GM19395 (cell line): ENCODE results near the gene PLXNA4.
A peak's percentile ranks its signal among the peaks of the same experiment; 100 is the strongest.

Experiments
- ATAC-seq: cut with Tn5 transposase; IDR thresholded peaks from one replicate; pipeline ENCODE4 v1.9.1; 2021; ENCODE audit warnings: mild to moderate bottlenecking, moderate library complexity; ENCODE audit not compliant: unreplicated experiment

PLXNA4 gene

DNA sequence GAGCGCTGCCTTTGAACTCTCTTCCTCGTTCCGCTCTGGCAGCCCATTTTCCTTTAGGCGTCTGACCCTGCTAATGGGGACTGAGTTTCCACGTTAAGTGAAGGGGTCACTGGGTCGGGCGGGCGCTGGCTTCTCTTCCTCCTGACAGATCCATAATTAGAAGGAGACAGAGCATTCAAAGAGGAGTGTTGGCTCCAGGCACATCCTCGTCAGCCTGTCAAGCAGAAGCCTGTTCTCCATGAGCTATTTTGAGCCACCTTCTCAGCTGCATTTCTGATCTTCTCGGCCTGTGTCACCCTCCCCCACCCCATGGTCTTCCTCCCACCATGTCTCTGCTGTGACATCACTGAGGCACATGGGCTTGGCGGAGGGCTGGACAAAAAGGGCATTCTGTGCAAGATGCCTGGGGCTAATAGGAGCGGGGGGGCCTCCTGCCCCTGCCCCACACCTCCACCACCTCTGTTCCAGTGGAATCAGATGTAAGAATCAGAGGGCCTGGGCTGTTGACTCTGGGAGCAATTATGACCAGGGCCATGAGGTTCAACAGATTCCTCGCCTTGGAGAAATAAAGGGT lies 248.1 kb downstream of the PLXNA4 start:
- no peak for ATAC-seq

DNA sequence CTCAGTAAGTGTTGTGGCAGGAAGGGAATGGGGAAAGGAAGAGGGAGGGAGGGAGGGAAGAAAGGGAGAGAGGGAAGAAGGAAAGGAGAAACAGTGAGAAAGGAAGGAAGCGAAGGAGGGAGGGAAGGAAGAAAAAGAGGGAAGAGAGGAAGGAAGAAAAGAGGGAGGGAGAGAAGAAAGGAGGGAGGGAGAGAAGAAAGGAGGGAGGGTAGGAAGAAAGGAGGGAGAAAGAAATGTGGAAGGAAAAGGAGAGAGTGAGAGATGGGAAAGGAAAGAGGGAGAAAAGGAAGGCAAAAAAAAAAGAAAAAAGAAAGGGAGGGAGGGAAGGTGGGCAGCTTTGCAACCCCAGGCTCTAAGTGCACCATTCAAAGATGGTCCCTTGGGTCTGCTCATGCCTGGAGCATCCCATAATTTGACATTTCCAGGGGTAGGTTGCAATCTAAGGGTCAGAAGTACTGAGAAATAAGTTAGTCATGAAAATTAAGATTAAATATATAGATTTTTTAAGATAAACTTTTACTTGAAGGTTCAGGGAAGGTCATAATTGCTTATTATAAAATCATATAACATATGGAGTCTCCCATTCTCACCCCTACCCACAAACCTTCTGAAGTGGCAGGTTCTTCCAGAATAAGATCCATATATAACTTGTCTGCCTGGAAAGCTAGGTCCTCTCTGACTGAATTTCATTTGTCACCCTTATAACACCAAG lies 249.2 kb downstream of the PLXNA4 start:
- ATAC-seq, result no peak

DNA sequence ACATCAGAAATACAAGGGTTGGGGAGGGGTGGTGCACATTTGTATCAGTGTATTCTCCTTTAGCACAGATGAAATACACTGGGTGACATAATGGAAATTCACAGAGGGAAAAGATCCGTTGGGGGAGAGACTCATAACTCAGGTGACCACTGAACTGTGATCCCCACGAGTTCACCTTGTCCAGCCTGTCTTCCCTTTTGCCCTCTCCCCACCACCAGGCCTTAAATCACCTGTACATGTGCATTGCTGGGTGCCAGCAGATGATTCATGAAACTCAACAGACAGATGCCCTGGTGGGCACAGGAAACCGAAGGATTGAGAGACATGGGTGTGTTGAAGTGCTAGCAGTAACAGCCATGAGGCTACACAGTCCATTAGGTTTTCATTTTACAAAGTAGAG lies 253.3 kb downstream of the PLXNA4 start:
- no peak for ATAC-seq

DNA sequence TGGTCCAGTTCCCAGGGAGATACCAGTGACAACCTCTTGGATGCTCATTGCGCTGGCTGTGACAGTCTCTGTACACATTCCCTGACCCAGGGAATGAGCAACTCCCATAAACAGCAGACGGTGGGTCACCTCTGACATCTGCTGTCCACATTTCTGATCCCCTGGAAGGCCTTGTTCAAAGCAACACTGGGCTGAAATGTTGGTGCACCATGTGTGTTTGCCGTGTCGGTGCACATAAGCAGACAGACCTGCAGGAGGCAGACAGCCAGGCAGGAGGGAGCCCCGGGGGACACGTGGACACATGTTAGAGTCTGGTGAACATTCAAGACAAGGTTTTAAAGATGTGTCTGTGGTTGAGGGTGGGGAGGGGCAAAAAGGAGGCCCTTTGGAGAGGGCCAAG lies 254.9 kb downstream of the PLXNA4 start:
- no peak for ATAC-seq

DNA sequence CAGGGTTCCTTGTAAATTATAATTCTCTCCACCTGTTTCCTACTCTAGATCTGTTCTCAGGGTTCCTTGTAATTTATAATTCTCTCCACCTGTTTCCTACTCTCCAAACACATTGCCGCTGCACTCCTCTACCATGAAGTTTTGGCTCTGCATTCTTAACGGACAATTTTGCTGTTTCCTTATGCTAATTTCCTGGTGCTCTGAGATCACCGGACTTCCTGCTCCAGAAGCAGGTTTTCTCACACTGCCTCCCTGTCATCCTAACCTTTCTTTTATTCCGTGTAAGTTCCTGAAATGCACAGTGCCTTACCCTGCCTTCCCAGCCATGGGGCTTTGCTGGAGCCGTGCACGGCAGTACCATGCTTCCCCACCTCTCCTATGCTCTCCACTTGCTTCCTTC lies 256.8 kb downstream of the PLXNA4 start:
- no peak for ATAC-seq

DNA sequence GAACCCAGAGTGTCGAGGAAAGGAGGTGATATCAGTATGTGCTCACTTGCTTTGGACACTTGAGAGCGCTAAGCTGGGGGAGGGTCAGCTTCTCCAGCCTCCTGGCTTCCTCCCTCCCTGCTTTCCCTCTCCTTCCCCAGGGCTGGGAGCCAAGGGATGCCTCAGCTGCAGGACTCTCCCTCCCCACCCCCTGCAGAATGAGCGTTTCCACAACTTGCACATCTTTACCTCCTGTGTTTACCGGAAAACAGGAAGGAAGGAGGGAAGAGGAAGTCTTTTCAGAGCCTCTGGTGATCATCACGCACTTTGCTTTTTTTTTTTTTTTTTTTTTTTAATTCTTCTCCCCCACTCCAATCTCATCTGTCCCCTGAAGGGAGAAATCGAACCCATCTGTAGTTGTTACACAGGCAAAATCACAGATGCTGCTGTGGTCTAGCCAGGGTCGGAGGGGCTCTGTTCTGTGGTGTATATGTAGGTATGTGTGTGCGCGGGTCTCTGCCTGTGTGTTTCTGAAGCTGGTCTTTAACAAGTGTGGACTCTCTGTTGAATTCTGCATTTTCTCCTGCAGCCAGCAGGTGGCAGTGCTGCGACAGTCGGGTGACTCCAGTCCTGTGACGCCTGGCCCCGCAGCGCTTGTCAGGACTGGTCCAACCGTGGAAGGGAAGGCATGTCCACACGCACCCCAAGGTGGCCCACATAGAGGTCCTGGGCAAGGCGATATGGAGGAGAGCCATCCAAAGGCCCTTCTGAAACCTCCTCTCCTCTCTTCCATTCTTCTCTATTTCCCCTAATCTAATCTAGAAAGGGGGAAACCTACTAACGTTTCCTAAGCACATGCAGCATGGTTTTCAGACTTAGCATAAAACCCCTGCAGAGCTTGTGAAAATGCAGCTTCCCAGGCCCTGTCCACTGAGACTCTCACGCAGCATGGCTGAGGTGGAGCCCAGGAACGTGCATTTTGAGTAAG lies 257.6 kb downstream of the PLXNA4 start:
- ATAC-seq, result peak; percentile 89

DNA sequence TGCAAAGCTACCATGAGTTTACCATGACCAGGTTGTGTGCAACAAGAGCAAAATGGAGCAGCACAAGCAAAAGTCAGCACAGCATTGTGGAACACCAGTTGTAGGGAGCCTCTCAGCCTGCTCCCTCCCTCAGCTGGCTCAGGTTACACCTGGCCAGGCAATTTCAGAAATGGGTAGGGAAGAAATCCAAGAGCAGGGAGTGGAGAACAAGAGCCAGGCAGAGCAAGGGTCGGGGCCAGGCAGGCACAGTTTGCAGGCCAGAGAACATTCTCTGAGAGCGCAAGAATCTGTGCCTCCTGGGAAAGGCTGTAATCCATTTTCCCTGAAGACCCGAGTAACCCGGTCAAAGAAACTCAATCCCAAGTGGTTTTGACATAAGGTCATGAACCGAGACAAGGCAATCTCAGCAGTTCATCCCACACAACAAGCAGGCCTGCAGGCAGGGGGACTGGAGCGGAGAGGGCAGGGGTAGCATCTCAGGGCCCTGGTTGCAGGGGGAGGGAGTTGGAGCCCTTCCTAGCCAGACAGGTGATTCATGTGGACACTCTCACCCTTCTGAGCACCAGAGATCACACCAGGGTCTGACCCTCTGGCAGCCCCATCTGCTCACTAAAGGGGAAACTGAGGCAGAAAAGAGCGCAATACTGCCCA lies 258.4 kb downstream of the PLXNA4 start:
- ATAC-seq, result no peak

DNA sequence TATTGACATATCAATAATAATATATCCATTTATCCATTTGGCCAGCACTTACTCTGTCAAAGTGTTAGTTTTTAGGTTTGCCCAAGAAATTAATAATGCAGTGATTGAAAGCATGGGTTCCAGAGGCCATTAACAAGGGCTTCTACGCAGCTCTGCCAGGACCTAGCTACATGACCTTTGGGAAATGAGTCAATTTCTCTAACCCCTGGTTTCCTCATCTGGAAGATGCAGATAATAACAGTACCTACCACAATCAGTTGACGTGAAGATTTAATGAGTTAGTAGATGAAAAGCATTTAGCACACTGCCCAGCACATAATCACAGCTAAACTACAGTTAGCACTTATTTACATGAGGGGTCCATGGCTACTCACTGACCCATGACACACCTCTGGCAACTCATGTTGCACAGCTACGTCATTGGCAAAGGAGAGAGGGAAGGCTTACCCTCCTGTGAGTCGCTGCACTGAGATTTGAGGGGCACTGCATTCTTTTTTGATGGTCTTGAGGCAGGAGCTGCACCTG lies 263.7 kb downstream of the PLXNA4 start:
- ATAC-seq, result no peak

DNA sequence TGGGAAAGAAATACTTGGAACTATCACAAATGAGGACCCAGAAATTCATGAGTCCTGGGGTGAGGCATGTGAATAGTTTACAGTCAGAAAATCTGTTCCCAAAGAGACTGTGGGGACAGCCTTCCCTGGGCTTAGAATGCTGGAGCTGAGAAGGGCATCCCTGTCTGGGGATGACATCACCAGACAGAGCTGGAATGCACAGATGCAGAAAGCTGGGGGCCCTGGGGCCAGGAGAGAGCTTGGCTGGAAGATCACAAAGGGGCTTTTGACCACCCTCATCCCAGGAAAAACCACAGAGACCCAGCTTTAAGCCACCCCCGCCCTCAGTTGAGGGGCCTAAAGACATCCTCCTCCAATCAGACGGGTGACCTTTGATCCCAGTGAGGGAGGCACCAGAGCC lies 264.5 kb downstream of the PLXNA4 start:
- ATAC-seq, result no peak

DNA sequence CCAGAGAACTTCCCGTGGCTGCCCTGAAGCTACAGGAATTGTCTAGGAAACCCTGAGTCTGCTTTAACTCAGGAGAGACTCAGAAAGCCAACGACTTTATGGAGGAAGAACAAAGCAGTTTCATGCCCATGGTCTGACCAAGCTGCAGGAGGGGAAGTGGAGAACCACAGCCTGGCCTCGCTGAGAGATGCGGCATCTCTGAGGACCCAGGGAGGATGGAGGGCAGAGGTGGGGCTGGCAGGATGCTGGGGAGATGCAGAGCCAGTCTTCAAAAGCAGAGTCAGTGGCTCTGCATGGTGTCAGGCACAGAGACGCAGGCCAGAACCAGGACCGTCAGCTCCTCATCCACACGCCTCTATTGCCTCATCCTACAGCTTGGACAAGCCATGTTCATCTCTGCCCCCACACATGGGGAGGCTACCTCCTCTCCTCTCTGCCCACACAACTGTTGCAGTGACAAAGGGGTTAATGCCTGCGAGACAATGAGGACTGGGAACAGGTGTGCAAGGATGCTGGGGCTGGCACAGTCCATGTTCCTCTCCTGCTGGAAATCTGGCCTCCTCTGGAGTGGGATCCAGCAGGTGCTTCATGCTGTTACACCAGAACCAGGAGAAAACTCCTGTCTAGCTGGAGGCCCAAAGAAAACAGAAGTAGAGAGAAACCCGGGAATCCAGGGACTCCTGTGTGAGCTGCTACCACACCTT lies 267.0 kb downstream of the PLXNA4 start:
- ATAC-seq, result no peak

DNA sequence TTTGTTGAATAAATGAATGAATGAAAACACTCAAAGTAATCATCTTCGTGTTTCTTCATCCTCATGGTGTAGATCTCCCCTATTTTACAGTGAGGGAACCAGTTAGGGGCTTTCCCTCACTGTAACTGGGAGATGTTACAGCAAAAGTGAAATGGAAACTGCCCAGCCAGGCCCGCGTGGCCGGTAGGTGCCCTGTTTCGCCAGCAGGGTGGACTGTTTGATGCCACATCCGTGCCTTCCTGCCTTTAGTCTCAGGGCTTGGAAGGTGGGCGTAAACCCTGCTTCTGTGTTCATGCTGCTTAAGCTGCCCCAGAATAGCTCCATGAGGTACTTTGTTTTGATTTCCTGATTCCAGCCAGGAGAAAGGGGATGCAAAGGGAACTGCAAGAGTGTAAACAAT lies 268.8 kb downstream of the PLXNA4 start:
- no peak for ATAC-seq

DNA sequence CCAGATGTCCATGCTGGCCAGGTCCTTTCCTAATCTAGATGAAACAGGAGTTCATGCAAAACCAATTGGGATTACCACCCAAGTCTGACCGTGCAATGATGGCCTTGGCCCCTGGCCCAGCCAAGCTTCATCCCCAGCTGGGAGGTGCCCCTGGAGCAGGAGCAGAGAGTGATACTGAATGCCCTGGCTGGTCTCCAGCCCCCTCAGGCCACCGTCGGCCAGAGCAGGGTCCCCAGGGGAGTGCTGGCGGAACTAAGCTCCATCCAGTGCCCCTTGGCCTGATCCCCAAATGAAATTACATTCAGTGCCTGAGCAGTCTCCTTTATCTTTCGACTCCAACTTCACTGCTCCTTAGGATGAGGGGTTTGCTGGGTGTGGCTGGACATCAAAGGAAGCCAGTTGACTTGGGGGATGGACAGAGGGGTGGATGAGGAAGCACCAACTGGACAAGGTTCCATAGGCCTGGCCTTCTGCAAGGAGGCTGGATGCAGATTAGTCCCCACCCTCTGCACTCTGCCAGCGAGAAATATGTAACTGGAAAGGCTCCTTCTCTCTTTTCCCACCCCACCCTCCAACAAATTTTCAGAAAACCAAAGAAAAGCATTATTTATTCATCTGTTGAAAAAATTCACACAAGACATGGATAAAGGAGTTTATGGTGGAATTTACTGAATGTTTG lies 275.5 kb downstream of the PLXNA4 start:
- no peak for ATAC-seq

DNA sequence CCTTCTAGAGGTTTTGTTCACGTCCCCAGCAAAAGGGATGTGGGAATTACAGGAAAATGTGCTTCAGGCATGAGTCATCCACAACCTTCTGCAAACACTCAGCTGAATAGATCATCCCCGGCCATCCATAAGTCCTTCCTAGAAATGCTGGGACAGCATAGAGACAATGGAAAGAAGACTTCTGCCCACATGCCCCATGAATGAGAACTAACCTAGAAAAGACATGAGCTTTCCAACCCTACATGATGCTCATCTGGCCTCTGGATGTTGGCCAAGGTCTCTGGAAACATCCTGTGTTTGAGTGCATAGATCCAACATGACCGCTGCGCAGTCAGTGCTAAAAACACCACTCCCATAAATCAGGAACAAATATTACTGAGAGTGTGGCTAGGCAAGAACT lies 277.5 kb downstream of the PLXNA4 start:
- ATAC-seq, result no peak

DNA sequence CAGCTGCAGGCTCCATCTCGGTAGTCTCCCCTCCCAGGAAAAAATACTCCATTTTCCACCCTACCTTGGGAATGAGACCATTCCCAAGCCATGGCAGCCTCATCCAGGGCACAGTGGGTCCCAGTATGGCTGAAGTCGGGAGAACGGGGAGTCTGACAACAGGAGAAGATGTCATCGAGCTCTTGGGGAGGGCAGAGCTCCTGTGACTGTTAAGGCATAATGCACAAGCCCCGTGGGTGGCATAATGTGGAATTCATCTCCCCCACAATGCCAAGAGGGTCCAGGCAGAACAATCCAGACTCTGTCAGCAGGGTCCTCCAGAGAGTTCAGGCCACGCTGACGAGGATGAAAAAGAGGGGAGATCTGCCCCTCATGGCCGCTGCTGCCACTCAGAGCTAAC lies 279.4 kb downstream of the PLXNA4 start:
- no peak for ATAC-seq

DNA sequence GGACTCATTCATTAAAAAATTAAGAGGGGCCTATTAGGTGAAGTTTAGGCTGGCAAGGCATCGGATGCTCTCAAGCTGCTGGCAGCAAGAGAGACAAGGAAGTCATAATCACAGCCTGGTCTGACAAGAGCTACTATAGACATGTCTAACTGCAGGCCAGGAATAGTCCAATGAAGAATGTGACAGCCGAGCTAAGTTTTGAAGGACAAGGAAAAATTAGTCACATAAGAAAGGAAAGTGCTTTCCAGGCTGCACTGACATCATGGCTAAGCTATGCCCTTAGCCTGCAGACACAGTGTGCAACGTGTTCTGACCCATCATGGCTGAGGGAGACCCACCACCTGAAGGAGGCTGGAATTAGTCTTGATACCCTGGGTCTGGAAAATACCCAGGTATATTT lies 281.1 kb downstream of the PLXNA4 start:
- no peak for ATAC-seq

DNA sequence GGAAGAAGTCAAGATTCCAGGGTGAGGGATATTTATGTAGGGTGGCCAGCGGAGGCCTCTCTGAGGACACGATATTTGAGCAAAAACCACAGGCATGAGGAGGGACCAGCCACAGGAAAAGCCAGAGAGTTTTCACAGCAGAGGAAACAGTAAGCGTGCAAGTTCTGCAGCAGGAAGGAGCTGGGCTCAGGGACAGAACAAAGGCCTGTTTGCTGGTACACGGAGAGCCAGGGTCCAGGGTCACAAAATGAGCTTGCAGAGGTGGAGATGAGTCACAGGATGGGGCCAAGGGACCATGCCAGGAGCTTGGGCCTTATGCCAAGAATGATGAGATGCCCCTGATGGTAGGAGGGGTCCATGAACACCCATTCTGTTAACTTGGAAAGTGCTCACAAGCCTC lies 283.5 kb downstream of the PLXNA4 start:
- no peak for ATAC-seq

DNA sequence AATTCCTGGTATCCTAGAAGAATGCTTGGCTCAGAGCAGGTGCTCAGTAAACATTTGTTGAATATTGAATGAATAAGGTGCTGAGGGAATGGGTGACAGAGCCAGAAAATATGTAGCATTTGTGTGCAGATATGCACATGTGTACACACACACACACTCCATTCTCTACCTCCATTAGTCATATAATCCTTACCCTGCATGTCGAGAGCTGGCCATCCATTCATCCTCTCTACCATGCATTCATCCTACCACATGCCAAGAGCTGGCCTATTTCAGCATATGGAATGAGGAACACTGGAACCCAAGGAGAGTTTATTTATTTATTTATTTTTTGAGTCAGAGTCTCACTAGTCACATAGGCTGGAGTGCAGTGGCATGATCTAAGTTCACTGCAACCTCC lies 284.8 kb downstream of the PLXNA4 start:
- no peak for ATAC-seq

DNA sequence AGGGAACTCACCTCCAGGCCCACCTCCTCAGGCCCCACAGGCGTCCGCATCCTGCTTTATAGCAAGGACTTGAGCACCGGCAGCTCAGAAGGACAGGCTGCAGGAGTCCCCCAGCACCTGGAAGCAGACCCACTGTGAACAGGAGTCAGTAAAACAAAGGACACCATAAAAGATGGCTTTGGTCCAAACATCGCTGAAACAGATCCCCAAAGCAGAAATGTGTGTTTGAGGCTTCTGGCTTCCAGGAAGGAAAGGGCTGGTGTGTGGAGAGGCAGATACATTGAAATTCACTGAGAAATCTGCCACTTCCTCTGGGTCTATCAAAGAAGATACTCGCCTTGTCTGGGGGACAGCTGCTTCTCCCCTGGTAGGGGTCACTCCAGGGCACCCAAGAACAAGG lies 286.2 kb downstream of the PLXNA4 start:
- no peak for ATAC-seq

DNA sequence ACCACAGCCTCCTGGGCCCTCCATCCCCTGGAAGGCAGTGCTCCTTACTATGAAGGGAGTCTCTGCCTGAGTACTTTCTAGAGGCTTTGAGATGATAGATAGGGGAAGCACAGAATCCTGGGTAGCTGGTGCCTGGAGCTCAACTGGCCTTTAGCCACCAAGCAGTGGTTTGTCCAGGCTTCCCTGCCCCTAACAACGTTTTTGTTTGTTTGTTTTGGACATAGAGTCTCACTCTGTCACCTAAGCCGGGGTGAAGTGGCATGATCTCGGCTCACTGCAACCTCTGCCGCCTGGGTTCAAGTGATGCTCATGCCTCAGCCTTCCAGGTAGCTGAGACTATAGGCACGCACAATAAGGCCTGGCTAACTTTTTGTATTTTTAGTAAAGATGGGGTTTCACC lies 289.4 kb downstream of the PLXNA4 start:
- no peak for ATAC-seq

DNA sequence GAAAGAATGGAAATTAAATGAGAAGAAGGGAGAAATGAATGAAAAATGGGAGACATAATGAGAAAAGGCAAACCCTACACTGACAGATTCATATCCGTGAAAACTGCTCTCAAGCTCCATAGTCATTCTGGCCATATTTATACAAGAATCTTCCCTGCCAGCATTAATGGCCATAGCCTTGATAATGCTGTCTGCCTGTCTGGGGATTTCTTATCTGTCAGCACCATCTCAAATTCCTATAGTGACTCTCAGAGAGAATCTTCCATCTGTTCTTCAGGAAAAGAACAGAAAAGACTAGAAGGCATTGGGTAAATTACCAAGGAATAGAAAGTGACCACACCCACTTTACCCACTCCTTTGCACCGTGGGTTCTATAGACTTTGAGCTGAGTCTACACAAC lies 295.9 kb downstream of the PLXNA4 start:
- ATAC-seq, result no peak
